ENCODE measurements around the gene TSPAN11.

- TF ChIP-seq CTCF (IDR thresholded peaks at IDR 0.05; ENCODE audit: insufficient read depth, low read length, poor library complexity, severe bottlenecking) (no peak), EZH2phosphoT487 (conservative IDR thresholded peaks at IDR 0.05; ENCODE audit: low read length) (no peak)
These were observed 107.1 kb downstream of the TSPAN11 start for GRCh38 chr12:31033681-31034080.

Data from SU-DHL-6 (cell line).